Measurements from ENCODE around the gene LHFPL6.

DNA sequence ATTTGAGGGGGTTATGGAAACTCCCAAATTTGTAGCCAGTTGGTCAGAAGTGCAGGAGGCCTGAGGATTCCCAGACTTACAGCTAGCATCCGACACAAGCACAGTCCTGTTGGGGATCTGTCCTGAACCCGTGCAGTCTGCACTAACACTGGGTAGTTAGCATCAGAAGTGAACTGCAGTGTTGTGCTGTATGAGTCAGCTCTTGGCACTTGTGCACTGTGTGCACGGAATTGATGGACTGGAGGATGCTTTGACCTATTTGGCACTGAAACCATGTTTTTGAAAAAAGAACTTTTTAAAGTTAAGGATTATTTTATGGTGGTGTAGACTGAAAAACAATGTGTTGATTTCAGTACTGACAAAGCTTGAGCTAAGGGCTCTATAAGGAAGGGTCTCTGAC is 285.7 kb downstream of the LHFPL6 start:
- TF ChIP-seq CTCF (IDR thresholded peaks at IDR 0.05) (no peak), POLR2A (IDR thresholded peaks at IDR 0.05) (no peak)

Measured in Peyer's patch (tissue), 4 donors.